MV-4-11 (cell line): ENCODE data around the gene ARID3A.
"Not testable (repeated sequence)": the region's sequence is repeated elsewhere in the genome, so short reads cannot be mapped to it uniquely, and the experiment has no call there.

ENCODE experiments used
- DNase-seq: peaks from one replicate; lab custom pipeline; 2025; lab: John Stamatoyannopoulos, UW

ARID3A gene

DNA sequence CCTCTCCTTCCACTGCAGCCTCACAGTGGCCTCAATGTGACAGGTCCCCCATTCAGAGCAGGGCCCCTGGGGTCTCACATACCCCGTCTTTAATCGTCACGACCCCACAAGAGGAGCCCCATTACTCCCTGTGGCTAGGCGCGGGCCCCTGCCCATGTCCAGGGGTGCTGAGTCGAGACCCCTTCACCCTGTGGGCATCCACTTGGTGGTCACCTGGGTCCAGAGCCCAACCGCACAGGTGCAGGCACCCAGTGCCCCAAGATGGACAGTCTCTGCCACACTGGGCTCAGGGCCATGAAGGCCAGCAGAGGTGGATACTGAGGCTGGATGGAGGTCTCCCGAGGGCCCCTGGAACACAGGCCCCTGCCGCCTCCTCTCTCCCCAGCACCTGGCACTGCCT, 92.1 kb downstream of the ARID3A start:
- no peak for DNase-seq

GRCh38 chr19:1018393-1018792, 92.6 kb downstream of the ARID3A start:
- DNase-seq, result no peak

GRCh38 chr19:1018932-1019615, 93.2 kb downstream of the ARID3A start:
- no peak for DNase-seq

DNA sequence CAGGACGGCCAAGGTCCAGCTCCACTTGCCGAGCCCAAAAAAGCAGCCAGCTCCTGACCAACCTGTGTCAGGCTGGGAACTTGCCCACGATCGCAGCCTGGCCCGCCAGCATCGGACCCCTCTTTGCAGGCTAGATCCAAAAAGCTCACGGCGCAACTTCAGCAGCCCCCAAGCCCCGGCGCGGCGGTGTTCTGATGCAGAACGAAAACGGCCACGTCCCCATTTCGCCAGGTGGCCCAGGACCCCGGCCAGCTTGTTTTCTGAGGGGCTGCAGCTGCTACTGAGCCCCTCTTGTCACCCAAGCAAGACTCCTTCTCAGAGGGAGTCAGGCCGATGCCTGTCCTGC, 93.8 kb downstream of the ARID3A start:
- no peak for DNase-seq

DNA sequence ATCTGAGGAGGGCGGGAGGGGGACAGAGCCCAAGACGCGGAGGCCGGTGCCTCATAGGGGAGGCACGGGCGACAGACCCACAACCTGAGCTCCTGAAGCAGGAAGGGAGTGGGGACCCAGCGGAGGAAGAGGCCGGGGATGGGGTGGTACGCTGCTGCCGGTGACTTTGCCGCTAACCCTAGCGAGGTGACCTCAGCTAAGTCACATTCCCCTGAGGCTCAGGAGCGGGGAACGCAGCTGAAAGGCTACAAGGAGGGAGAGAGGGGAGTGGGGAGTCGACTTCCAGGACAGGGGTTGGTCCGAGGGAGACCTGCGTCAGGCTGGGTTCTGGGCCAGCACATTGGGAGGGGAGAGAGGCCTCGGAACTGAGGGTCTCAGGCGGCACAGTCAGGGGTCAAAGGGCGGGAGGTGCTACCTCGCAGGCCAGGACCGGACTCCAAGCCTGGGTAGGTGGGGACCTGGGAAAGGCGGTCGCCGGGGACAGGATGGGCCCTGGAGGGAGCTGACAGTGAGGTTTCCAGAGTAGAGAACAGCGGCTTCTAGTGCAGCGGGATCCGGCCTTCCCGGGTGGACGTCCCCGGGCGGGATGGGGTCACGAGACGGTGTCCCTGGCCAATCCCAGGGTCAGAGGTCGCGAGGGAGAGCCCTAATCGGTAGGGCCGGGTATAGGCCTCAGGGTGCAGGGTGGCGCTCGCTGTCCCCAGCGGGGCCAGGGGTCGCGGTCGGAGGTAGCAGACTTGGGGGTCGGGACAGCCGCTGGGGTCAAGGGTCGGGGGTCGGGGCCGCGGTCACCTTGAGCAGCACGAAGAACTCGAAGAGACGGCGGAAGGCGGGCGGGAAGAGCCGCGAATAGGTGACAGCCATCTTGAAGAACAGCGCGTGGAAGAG, 94.4 kb downstream of the ARID3A start:
- DNase-seq, result no peak

DNA sequence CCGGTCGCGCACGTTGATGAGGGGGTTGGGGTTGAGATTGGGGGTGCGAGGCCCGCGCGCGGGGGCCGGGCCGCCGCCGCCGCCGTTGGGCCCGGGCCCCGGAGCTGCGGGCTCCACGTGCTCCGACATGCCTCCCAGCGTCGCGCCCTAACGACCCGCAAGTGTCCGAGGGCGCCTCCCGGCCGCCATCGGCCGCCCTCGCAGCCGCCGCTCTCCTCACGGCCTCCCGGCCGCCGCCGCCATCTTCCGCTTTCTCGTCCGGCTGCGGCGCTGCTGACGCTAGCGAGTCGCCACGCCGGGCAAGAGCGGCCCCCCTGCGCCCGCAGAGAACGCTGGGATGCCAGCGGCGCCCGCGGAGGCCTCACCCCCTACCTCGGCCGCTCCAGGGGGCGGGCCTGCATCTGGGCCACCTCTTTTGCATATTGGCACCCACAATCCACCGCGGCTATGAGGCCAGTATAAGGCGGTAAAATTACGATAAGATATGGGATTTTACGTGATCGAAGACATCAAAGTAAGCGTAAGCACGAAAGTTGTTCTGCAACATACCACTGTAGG, 95.1 kb downstream of the ARID3A start, which contains the start of gene TMEM259:
TMEM259 (minus strand) TSS at position 256 of the 558 bp plus-strand sequence; CDS start at position 129, 127 bp downstream.
- peak; percentile 96 for DNase-seq

- not testable (repeated sequence) for DNase-seq
These were observed 98.0 kb downstream of the ARID3A start for GRCh38 chr19:1023883-1024188.

- not testable (repeated sequence) for DNase-seq
These were observed 99.2 kb downstream of the ARID3A start for GRCh38 chr19:1025080-1025479.
